ENCODE results near the gene DPPA4.
"Not testable (repeated sequence)": the region's sequence is repeated elsewhere in the genome, so short reads cannot be mapped to it uniquely, and the experiment has no call there.

Gene DPPA4

GRCh38 chr3:109337393-109337792, at the start of gene DPPA4:
TSS of gene DPPA4 (minus strand) at chr3:109337546. CDS start at chr3:109337517, 29 bp downstream.
- DNase-seq (ENCODE audit: low read depth, low spot score): no peak
- peak within 1 kb of the TSS; percentile 50 for H3K4me3 ChIP-seq (ENCODE audit: low read depth, low read length)
- in situ Hi-C loops (cut with HindIII; ENCODE audit: low sequenced_read_pairs): no loop called here
- no peak for TF ChIP-seq CTCF (IDR thresholded peaks at IDR 0.05; ENCODE audit: low read depth, low read length)

DNA sequence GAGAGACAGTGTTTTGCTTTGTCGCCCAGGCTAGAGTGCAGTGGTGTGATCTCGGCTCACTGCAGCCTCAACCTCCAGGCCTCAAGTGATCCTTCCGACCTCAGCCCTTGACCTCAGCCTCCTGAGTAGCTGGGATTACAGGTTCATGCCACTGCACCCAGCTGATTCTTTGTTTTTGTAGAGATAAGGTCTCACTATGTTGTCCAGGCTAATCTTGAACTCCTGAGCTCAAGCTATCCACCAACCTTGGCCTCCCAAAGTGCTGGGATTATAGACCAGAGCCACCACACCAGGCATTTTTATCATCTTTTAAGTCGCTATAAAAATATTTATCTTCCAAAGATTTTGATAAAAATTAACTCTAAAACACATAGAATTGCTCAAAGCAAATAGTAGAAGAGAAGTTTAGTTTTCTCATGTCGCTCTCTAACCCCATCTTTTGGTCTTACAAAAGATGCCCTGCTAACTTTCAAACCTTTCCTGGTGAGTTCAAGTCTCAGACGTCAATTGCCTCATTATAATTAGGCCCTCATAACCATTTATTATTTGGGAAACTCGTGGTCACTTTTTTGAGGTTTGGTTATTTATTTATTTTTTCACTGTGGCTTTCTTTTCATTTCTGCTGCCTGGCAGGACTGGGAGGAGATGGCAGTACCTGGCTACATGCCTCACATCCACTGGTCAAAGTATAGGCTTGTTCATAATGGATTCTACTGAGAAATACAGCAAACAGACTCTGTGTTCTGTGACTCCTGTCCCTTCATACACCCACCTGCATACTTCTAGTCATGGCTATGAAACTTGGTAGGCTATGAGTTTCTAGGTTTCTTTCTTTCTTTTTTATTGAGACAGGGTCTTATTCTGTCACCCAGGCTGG, 48.3 kb upstream of the DPPA4 start:
- TF ChIP-seq CTCF (IDR thresholded peaks at IDR 0.05; ENCODE audit: low read depth, low read length): no peak
- H3K4me3 ChIP-seq (ENCODE audit: low read depth, low read length): no peak overlapping the region
- DNase-seq (ENCODE audit: low read depth, low spot score): no peak
- in situ Hi-C loops (cut with HindIII; ENCODE audit: low sequenced_read_pairs): no loop called here

GRCh38 chr3:109384164-109384563, 46.8 kb upstream of the DPPA4 start:
- no peak overlapping the region for H3K4me3 ChIP-seq (ENCODE audit: low read depth, low read length)
- DNase-seq (ENCODE audit: low read depth, low spot score): no peak
- in situ Hi-C loops (cut with HindIII; ENCODE audit: low sequenced_read_pairs): no loop called here
- TF ChIP-seq CTCF (IDR thresholded peaks at IDR 0.05; ENCODE audit: low read depth, low read length): no peak

DNA sequence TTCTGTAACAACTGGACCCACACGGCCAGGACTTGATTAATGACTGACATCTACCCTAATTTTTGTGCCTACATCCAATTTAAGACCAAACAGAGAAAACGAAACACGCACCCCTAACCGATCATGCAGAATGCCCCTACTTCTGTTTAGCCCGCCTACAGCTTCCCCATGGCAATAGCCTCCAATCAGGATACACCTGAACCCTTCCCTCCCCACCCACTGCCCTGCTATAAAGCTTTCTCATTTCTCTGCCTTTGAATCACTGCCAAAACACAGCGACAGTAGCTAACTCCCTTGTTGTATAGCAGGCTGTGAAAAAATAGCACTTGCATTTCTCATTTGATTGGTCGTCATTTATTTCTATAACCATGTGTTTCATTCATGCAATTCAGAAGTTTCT, 45.2 kb upstream of the DPPA4 start:
- in situ Hi-C loops (cut with HindIII; ENCODE audit: low sequenced_read_pairs): no loop called here
- no peak for TF ChIP-seq CTCF (IDR thresholded peaks at IDR 0.05; ENCODE audit: low read depth, low read length)
- DNase-seq (ENCODE audit: low read depth, low spot score): no peak
- H3K4me3 ChIP-seq (ENCODE audit: low read depth, low read length): no peak overlapping the region

DNA sequence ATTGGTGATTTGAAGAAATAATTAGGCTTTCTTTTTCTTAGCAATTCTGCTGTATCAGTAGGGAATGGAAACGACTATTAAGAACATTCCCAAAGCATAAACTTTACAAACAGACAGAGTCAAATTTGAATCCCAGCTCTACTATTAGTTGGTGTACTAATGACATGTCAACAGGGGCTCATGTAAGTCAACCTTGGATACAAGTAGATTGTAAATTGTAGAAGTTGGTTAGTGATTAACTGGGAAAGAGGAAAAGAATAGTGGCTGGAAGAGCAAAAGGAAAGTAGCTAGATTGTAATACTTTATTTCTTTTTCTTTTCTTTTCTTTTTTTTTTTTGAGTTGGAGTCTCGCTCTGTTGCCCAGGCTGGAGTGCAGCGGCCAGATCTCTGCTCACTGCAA, 38.6 kb upstream of the DPPA4 start:
- TF ChIP-seq CTCF (IDR thresholded peaks at IDR 0.05; ENCODE audit: low read depth, low read length): no peak
- DNase-seq (ENCODE audit: low read depth, low spot score): no peak
- in situ Hi-C loops (cut with HindIII; ENCODE audit: low sequenced_read_pairs): no loop called here
- no peak overlapping the region for H3K4me3 ChIP-seq (ENCODE audit: low read depth, low read length)

DNA sequence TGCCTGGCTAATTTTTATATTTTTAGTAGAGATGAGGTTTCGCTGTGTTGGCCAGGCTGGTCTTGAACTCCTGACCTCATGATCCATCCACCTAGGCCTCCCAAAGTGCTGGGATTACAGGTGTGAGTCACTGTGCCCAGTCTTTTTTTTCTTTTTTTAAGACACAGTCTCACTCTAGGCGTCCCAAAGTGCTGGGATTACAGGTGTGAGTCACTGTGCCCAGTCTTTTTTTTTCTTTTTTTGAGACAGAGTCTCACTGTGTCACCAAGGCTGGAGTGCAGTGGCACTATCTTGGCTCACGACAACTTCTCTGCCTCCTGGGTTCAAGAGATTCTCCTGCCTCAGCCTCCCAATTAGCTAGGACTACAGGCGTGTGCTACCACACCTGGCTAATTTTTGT, 37.1 kb upstream of the DPPA4 start:
- H3K4me3 ChIP-seq (ENCODE audit: low read depth, low read length); DNase-seq (ENCODE audit: low read depth, low spot score); in situ Hi-C loops (cut with HindIII; ENCODE audit: low sequenced_read_pairs): not testable (repeated sequence)

- no peak overlapping the region for H3K4me3 ChIP-seq (ENCODE audit: low read depth, low read length)
- in situ Hi-C loops (cut with HindIII; ENCODE audit: low sequenced_read_pairs): no loop called here
- no peak for DNase-seq (ENCODE audit: low read depth, low spot score)
- no peak for TF ChIP-seq CTCF (IDR thresholded peaks at IDR 0.05; ENCODE audit: low read depth, low read length)
Observed at GRCh38 chr3:109373933-109374332, 36.6 kb upstream of the DPPA4 start.
